GM18867 (cell line): ENCODE measurements around the gene USP17L24.
"Not testable (repeated sequence)": the region's sequence is repeated elsewhere in the genome, so short reads cannot be mapped to it uniquely, and the experiment has no call there.

Experiments used
- ATAC-seq: cut with Tn5 transposase; IDR thresholded peaks from one replicate; pipeline ENCODE4 v1.9.1; 2021; ENCODE audit warnings: mild to moderate bottlenecking, moderate library complexity; ENCODE audit not compliant: unreplicated experiment

The USP17L24 gene, protein sequence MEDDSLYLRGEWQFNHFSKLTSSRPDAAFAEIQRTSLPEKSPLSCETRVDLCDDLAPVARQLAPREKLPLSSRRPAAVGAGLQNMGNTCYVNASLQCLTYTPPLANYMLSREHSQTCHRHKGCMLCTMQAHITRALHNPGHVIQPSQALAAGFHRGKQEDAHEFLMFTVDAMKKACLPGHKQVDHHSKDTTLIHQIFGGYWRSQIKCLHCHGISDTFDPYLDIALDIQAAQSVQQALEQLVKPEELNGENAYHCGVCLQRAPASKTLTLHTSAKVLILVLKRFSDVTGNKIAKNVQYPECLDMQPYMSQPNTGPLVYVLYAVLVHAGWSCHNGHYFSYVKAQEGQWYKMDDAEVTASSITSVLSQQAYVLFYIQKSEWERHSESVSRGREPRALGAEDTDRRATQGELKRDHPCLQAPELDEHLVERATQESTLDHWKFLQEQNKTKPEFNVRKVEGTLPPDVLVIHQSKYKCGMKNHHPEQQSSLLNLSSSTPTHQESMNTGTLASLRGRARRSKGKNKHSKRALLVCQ

DNA sequence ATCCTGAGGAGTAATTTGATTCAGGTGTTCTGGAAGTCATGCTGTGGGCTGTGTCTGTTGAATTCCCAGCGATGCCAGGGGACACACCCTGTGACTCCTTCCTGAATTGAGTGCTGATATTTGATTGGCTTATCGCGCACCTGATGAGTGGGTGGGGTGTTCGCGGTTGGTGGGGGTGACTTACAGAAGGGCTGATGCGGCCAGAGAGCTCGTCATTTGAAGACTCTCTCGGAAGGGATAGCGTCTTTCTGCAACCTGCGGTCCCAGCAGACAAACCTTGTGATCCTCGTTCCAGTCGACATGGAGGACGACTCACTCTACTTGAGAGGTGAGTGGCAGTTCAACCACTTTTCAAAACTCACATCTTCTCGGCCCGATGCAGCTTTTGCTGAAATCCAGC is at the start of gene USP17L24:
Gene USP17L24, plus strand, starts transcription at position 301 of the 400 bp plus-strand sequence. Its CDS starts 0 bp downstream, at position 301.
- not testable (repeated sequence) for ATAC-seq

DNA sequence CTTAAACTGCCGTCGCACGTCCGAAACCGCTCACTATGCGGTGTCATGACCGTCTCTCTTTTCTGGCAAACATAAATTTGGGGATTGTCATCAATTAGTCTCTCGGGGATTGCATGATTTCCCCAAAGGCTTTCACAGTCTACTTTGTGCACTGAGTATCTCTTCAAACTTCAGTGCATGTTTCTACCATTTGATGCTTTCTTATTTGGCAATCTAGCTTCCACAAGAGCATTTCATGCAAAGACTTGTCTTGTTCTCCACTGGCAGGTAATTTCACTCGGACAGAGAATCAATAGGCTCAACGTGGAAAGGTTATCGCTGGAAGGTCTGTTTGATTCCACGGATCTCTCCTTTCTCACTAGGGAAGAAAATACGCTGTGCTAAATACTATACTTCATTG is 774 bp upstream of the USP17L24 start:
- ATAC-seq, result not testable (repeated sequence)

DNA sequence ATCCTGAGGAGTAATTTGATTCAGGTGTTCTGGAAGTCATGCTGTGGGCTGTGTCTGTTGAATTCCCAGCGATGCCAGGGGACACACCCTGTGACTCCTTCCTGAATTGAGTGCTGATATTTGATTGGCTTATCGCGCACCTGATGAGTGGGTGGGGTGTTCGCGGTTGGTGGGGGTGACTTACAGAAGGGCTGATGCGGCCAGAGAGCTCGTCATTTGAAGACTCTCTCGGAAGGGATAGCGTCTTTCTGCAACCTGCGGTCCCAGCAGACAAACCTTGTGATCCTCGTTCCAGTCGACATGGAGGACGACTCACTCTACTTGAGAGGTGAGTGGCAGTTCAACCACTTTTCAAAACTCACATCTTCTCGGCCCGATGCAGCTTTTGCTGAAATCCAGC is 4.6 kb downstream of the USP17L24 start, which contains the start of gene USP17L25:
Gene USP17L25, plus strand, starts transcription at position 301 of the 400 bp plus-strand sequence. Its CDS starts 0 bp downstream, at position 301.
- not testable (repeated sequence) for ATAC-seq

DNA sequence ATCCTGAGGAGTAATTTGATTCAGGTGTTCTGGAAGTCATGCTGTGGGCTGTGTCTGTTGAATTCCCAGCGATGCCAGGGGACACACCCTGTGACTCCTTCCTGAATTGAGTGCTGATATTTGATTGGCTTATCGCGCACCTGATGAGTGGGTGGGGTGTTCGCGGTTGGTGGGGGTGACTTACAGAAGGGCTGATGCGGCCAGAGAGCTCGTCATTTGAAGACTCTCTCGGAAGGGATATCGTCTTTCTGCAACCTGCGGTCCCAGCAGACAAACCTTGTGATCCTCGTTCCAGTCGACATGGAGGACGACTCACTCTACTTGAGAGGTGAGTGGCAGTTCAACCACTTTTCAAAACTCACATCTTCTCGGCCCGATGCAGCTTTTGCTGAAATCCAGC is 9.4 kb downstream of the USP17L24 start, which contains the start of gene USP17L26:
Gene USP17L26, plus strand, starts transcription at position 301 of the 400 bp plus-strand sequence. Its CDS starts 0 bp downstream, at position 301.
- ATAC-seq, result not testable (repeated sequence)

DNA sequence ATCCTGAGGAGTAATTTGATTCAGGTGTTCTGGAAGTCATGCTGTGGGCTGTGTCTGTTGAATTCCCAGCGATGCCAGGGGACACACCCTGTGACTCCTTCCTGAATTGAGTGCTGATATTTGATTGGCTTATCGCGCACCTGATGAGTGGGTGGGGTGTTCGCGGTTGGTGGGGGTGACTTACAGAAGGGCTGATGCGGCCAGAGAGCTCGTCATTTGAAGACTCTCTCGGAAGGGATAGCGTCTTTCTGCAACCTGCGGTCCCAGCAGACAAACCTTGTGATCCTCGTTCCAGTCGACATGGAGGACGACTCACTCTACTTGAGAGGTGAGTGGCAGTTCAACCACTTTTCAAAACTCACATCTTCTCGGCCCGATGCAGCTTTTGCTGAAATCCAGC is 14.1 kb downstream of the USP17L24 start, which contains the start of gene USP17L5:
Gene USP17L5, plus strand, starts transcription at position 301 of the 400 bp plus-strand sequence. Its CDS starts 0 bp downstream, at position 301.
- not testable (repeated sequence) for ATAC-seq

DNA sequence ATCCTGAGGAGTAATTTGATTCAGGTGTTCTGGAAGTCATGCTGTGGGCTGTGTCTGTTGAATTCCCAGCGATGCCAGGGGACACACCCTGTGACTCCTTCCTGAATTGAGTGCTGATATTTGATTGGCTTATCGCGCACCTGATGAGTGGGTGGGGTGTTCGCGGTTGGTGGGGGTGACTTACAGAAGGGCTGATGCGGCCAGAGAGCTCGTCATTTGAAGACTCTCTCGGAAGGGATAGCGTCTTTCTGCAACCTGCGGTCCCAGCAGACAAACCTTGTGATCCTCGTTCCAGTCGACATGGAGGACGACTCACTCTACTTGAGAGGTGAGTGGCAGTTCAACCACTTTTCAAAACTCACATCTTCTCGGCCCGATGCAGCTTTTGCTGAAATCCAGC is 18.9 kb downstream of the USP17L24 start, which contains the start of gene USP17L27:
Gene USP17L27, plus strand, starts transcription at position 301 of the 400 bp plus-strand sequence. Its CDS starts 0 bp downstream, at position 301.
- ATAC-seq, result not testable (repeated sequence)

DNA sequence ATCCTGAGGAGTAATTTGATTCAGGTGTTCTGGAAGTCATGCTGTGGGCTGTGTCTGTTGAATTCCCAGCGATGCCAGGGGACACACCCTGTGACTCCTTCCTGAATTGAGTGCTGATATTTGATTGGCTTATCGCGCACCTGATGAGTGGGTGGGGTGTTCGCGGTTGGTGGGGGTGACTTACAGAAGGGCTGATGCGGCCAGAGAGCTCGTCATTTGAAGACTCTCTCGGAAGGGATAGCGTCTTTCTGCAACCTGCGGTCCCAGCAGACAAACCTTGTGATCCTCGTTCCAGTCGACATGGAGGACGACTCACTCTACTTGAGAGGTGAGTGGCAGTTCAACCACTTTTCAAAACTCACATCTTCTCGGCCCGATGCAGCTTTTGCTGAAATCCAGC is 23.6 kb downstream of the USP17L24 start, which contains the start of gene USP17L28:
Gene USP17L28, plus strand, starts transcription at position 301 of the 400 bp plus-strand sequence. Its CDS starts 0 bp downstream, at position 301.
- ATAC-seq, result not testable (repeated sequence)

DNA sequence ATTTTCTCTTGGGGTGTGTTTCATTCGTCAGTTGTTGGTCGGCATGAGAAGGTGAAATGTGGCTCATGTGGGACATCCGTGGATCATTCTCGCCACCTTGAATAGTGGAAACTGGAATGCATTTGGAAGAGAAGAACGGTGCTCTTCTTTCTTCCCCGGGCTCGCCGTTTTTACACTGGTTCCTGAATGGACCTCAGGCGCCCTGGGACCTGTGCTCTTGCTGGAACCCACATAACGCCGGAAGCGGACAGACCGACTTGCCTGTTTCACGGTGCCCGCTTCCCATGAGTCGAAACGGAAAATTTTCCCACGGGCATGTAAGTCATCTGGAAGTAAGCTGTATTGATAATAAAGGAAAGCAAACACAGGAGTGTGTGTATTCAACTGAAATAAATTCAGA is 25.9 kb downstream of the USP17L24 start:
- not testable (repeated sequence) for ATAC-seq

DNA sequence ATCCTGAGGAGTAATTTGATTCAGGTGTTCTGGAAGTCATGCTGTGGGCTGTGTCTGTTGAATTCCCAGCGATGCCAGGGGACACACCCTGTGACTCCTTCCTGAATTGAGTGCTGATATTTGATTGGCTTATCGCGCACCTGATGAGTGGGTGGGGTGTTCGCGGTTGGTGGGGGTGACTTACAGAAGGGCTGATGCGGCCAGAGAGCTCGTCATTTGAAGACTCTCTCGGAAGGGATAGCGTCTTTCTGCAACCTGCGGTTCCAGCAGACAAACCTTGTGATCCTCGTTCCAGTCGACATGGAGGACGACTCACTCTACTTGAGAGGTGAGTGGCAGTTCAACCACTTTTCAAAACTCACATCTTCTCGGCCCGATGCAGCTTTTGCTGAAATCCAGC is 28.4 kb downstream of the USP17L24 start, which contains the start of gene USP17L29:
Gene USP17L29, plus strand, starts transcription at position 301 of the 400 bp plus-strand sequence. Its CDS starts 0 bp downstream, at position 301.
- not testable (repeated sequence) for ATAC-seq

DNA sequence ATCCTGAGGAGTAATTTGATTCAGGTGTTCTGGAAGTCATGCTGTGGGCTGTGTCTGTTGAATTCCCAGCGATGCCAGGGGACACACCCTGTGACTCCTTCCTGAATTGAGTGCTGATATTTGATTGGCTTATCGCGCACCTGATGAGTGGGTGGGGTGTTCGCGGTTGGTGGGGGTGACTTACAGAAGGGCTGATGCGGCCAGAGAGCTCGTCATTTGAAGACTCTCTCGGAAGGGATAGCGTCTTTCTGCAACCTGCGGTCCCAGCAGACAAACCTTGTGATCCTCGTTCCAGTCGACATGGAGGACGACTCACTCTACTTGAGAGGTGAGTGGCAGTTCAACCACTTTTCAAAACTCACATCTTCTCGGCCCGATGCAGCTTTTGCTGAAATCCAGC is 37.9 kb downstream of the USP17L24 start, which contains the start of gene USP17L30:
Gene USP17L30, plus strand, starts transcription at position 301 of the 400 bp plus-strand sequence. Its CDS starts 0 bp downstream, at position 301.
- not testable (repeated sequence) for ATAC-seq
